Inferior parietal cortex (tissue), 1 donor: ENCODE data around the gene TAS2R46.
"Not testable (repeated sequence)": the region's sequence is repeated elsewhere in the genome, so short reads cannot be mapped to it uniquely, and the experiment has no call there.

Experiments used
- DNase-seq: peaks from one replicate; pipeline ENCODE4 v3.0.0-alpha.2; 2016; ENCODE audit errors: extremely low spot score

TAS2R46 gene, protein sequence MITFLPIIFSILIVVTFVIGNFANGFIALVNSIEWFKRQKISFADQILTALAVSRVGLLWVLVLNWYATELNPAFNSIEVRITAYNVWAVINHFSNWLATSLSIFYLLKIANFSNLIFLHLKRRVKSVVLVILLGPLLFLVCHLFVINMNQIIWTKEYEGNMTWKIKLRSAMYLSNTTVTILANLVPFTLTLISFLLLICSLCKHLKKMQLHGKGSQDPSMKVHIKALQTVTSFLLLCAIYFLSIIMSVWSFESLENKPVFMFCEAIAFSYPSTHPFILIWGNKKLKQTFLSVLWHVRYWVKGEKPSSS

GRCh38 chr12:11062194-11062593 is at the start of gene TAS2R46:
TAS2R46 (minus strand) TSS chr12:11062294; CDS start chr12:11062294, 0 bp downstream.
- not testable (repeated sequence) for DNase-seq

- not testable (repeated sequence) for DNase-seq
These were observed 49.1 kb upstream of the TAS2R46 start for GRCh38 chr12:11111213-11111612.

GRCh38 chr12:11108862-11109261 is 46.8 kb upstream of the TAS2R46 start:
- no peak for DNase-seq

GRCh38 chr12:11107719-11108118 is 45.6 kb upstream of the TAS2R46 start:
- no peak for DNase-seq

DNA sequence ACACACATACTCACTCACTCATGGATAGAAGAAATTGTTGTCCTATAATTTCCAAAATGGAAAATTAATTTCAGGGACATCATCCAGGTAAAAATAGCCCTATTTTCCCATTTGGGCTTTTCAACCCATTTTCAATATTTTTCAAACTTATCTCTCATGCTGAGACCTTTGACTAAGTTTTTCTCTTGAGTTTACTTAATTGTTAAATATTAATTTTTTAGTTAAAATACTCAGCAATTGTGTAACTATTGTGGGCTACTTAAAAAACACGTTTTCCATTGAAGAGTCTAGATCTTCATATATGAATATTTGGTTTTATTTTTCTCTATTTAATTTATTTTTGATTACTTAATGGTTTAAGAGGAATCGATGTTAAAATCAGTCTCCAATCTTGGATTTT is 44.2 kb upstream of the TAS2R46 start:
- DNase-seq = no peak

DNA sequence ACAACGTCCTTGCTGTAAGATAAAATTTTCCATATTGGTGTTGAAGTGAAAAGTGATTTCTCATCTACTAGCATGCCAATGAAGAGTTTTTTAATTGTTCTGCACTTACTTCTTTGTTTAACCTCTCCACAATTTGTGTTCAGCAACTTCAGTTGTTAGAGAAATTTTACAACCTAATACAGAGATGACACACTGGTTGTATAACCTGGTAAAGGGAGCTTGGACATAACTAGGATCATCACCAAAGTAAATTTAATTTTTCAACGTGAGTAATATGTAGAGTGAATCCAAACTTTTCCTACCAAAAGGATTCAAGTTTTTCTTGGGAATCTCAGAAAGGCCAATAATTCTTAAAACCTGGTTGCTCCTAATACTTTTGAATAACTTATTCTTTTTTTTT is 43.5 kb upstream of the TAS2R46 start:
- no peak for DNase-seq

DNA sequence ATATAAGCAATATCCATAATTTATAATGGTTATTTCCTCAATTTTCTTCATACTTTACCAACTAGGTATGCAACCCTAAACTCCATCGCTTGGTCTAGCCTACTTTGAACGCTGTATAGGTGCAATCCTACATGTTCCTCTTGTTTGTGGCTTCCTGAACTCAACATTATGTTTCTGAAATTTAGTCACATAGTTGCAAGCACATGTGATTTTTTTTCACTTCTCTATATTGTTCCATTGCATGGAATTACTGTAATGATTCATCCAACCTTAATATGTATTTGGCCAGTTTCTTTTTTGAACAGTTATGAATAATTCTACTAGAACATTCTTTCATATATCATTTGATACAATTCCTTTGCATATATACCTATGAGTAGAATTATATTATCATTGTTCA is 32.8 kb upstream of the TAS2R46 start:
- not testable (repeated sequence) for DNase-seq

DNA sequence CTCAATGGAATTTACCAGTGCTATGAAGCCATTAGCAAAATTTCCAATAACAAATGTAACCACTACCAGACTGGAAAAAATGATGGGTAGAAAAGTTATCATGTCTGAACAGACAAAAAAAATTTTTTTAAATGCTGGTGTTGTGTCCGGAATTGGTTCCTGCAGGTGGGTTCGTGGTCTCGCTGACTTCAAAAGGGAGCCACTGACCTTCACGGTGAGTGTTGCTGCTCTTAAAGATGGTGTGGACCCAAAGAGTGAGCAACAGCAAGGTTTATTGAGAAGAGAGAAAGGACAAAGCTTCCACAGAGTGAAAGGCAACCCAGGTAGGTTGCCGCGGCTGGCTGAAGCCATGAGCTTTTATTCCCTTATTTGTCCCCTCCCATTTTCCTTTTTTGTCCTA is 30.0 kb upstream of the TAS2R46 start, which contains the start of gene TAS2R43:
Gene TAS2R43 (minus strand): TSS at position 186 of the 400 bp plus-strand sequence. CDS start 84 bp downstream, at position 102.
- no peak for DNase-seq

GRCh38 chr12:11089246-11089645 is 27.2 kb upstream of the TAS2R46 start:
- no peak for DNase-seq

GRCh38 chr12:11085419-11085818 is 23.3 kb upstream of the TAS2R46 start:
- no peak for DNase-seq

GRCh38 chr12:11081987-11082386 is 19.9 kb upstream of the TAS2R46 start:
- DNase-seq = no peak

- no peak for DNase-seq
These were observed 16.2 kb upstream of the TAS2R46 start for GRCh38 chr12:11078246-11078645.

- no peak for DNase-seq
These were observed 13.5 kb upstream of the TAS2R46 start for GRCh38 chr12:11075642-11076041.

GRCh38 chr12:11071414-11071813 is 9.3 kb upstream of the TAS2R46 start:
- no peak for DNase-seq

DNA sequence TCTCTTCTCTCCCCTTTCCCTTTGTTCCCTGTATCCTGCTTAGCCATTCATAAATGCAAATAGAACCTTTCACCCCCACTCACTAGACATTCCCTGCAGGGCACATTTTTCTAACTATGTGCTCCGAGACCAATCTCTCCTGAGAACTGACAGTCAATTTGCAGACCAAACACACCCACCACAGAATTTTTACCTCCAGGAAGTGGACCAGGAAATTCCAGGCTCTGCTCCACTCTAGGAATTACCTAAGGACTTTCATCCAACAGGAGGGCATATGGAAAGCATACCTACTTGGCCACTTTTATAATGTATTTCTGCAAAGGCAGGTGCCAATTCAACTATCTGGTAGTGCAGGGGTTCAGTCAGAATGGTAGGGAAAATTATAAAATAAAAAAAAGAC is 8.9 kb upstream of the TAS2R46 start:
- DNase-seq = no peak

GRCh38 chr12:11069854-11070365 is 7.8 kb upstream of the TAS2R46 start:
- DNase-seq = no peak

DNA sequence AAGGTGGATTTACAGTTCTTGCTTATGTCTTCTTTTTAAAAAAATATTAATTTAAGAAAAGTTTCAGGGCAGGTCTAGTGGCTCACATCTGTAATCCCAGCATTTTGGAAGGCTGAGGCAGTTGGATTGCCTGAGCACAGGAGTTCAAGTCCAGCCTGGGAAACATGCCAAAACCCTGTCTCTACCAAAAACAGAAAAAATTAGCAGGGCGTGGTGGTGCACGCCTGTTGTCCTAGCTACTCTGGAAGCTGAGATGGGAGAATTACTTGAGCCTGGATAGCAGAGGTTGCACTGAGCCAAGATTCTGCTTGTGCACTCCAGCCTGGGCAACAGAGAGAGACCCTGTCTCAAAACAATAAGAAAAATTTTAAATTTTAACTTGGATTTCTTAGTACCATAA is 5.4 kb upstream of the TAS2R46 start:
- DNase-seq = no peak

DNA sequence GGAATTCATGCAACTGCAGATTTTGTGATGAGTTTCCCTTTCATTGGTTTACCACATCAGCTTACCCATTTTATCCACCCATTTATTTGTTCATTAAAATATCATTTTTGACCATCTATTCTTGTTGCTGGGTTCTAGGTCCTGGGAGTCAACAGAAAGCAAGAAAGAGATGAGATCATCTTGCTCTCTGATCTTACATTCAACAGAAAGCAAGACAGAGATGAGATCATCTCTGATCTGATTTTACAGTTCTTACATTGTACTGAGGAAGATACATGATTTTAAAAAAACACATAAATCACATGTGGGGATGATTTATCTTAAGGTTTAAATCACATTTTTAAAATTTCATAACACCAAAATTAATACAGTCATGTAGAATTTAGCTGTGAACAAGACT is 2.3 kb downstream of the TAS2R46 start:
- DNase-seq = no peak

DNA sequence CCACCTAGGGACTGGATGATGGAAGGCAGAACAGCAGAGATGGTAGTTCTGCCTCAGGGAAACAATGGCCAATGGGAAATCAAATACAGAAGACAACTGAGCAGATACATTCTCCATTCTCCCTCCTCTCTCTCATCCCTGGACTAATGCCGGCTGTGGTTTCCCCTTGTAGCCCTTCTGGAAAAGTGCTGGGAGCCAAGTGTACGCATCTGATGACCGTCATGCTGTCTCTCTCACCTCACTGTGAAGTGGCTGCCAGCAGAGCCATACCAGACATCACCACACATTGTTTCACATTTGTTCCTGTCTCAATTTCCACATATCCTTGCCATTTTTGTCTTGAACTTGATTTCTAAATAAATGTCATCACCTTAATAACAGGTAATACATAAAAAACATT is 3.1 kb downstream of the TAS2R46 start:
- no peak for DNase-seq

DNA sequence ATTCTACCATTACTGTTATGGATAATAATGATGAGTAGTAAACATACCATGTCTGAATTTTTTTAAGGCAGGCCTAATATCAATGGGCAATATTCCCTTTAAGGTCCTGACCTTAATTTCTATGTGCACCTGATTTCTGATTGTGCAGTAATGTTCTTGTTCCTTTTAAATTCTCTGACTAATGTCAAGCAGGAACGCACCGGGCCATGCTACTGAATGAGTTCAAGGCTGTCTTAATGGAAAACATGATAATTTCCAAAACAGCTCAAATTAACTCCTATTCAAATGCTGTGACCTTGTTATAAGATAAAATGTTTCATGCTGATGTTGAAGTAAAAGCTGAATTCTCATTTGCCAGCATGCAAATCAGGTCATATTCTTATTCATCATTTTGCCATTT is 6.8 kb downstream of the TAS2R46 start:
- DNase-seq = no peak

GRCh38 chr12:11049806-11050531 is 12.1 kb downstream of the TAS2R46 start:
- DNase-seq = not testable (repeated sequence)

- DNase-seq = not testable (repeated sequence)
These were observed 20.7 kb downstream of the TAS2R46 start for GRCh38 chr12:11041366-11041765.

DNA sequence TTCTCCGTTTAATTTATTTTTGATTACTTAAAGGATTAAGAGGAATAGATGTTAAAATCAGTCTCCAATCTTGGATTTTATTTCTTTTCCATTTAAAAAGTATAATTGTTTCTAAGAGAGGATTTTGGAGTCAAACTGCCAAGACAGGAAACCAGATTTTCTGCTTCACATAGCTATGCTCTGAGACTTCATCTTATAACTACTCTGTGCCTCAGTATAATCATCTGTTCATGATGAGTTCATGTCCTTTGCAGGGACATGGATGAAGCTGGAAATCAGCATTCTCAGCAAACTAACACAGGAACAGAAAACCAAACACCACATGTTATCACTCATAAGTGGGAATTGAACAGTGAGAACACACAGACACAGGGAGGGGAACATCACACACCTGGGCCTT is 21.9 kb downstream of the TAS2R46 start:
- DNase-seq = no peak
